ENCODE data around the gene MYPOP. TPM values are rescaled to one million over a fixed set of nuclear protein-coding genes. Genes with fewer than 3 reads are reported as not detected.
A peak's percentile ranks its signal among the peaks of the same experiment; 100 is the strongest.

Gene MYPOP
- total RNA-seq, 2 experiments from 2014 or later, result 5.2 to 15.6 TPM

DNA sequence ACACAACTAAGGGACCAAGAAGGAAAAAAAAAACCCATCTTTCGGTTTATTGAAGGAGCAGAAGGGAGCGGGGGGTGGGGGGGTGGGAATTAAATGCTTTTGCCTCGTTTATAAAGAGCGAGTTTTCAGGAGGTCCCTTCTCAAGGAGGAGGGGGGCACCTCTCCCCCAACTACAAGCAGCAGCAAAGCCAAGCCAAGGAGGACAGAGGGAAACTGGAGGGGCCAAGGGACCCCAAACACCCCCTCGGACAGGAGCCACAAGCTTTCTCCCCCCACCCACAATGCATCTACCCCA is 18.9 kb downstream of the MYPOP start:
- Histone ChIP-seq H3K27ac (ENCODE audit: low read depth, low read length, poor library complexity, severe bottlenecking) (no peak overlapping the region), H3K4me2 (ENCODE audit: low read length) (peak overlapping the region; percentile 95)
- intact Hi-C loops (cut with micrococcal nuclease; ENCODE audit: unreplicated experiment), result loop anchor here (1.0 to 10.0 kb wide), 3 partner anchors 20 to 179 kb away; partner anchors contain the start of gene SYMPK

DNA sequence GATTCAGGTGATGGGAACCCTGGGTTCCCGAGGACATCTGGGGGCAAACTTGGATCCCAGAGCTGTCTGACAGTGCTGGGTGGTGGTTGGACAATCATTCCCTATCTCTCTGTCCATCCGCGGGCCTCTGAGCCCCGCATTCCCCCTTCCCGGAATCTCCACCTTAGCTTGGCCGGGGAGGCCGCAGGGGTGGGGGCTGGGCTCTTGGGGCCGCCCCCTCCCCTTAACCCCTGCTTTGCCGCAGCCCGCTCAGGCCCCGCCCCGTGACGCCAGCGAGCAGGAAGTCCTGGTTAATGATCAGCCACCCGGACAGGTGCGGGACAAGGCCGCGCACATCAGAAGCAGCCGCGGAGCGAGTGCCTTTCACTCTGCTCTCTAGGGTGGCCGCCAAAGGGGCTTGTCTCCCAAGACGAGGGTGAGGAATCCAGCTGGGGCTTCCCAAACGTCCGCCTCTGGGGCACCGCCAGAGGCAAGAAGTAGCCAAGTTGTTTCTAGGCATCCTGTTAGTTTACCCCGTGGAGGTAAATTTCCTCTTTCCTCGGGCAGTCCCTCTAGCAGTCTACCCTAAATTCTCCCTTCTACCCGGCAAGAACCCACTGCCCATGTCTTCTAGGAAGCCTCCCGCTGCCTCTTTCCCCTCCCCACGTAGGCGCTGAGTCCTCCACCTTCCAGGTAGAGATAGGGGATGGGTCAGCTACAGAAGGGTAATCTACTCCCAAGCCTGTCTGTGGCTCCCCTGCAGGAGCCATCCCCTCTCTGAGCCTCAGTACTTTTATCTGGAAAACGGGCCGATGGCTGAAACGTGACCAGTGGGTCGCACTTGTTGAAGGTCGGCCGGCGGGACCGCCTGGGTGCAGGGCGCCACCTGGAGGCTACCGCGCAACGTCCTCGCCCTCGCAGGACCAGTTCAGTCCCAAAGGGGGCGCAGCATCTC is 19.5 kb downstream of the MYPOP start:
- CTCF ChIA-PET (ENCODE audit: unreplicated experiment), result interaction anchor here (1.1 kb wide), 1 partner anchor 20 kb away, joined by 4 read pairs; the partner anchor contains the start of gene SYMPK
- Histone ChIP-seq H2AFZ (ENCODE audit: low read length) (peak overlapping the region; percentile 9; the same call in 1 of the 2 replicates), H3K4me3 (ENCODE audit: low read depth, low read length, poor library complexity, severe bottlenecking) (peak overlapping the region; percentile 69), H3K4me2 (ENCODE audit: low read length) (peak overlapping the region; percentile 88), H4K20me1 (ENCODE audit: insufficient read depth, low read length) (no peaks in the 10 kb centered on the region), H3K36me3 (ENCODE audit: insufficient read depth, low read length) (peaks cover 13% of the 10 kb centered on the region; the same call in 1 of the 2 replicates), H3K9me3 (ENCODE audit: low read length) (no peaks in the 10 kb centered on the region), H3K79me2 (ENCODE audit: insufficient read depth, low read depth, low read length) (peaks cover 18% of the 10 kb centered on the region; the same call in 1 of the 2 replicates), H3K9me2 (ENCODE audit: insufficient read depth, low read length) (no peaks in the 10 kb centered on the region), H3K27ac (ENCODE audit: low read depth, low read length, poor library complexity, severe bottlenecking) (peak overlapping the region; percentile 46), H3K4me1 (ENCODE audit: insufficient read depth, low read length, poor library complexity, severe bottlenecking) (peaks cover 44% of the 10 kb centered on the region)
- BruUV-seq (replicated peaks), result no TSS peak
- POLR2A ChIA-PET, result interaction anchor here (0.9 to 1.1 kb wide), 2 partner anchors 20 kb away, joined by 3 to 6 read pairs; partner anchors contain the start of genes MYPOP and SYMPK
- no peak for TF ChIP-seq EZH2phosphoT487 (IDR thresholded peaks at IDR 0.05; ENCODE audit: borderline replicate concordance, low read depth, low read length)
- TF ChIP-seq, protein P1, sequence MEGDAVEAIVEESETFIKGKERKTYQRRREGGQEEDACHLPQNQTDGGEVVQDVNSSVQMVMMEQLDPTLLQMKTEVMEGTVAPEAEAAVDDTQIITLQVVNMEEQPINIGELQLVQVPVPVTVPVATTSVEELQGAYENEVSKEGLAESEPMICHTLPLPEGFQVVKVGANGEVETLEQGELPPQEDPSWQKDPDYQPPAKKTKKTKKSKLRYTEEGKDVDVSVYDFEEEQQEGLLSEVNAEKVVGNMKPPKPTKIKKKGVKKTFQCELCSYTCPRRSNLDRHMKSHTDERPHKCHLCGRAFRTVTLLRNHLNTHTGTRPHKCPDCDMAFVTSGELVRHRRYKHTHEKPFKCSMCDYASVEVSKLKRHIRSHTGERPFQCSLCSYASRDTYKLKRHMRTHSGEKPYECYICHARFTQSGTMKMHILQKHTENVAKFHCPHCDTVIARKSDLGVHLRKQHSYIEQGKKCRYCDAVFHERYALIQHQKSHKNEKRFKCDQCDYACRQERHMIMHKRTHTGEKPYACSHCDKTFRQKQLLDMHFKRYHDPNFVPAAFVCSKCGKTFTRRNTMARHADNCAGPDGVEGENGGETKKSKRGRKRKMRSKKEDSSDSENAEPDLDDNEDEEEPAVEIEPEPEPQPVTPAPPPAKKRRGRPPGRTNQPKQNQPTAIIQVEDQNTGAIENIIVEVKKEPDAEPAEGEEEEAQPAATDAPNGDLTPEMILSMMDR (conservative IDR thresholded peaks at IDR 0.05; ENCODE audit: low read length), result peak; percentile 99
- DNase-seq (ENCODE audit: low spot score), result peak; percentile 91
- intact Hi-C loops (cut with micrococcal nuclease; ENCODE audit: unreplicated experiment), result loop anchor here (1.0 to 10.0 kb wide), 3 partner anchors 20 to 178 kb away; partner anchors contain the start of gene SYMPK

More for the DNA sequence above, 18.9 kb downstream of the MYPOP start:
- no peaks in the 10 kb centered on the region for H4K20me1 ChIP-seq (ENCODE audit: insufficient read depth, low read length)
- CTCF ChIA-PET (ENCODE audit: unreplicated experiment), result no interaction called here
- peaks cover 13% of the 10 kb centered on the region; the same call in 1 of the 2 replicates for H3K36me3 ChIP-seq (ENCODE audit: insufficient read depth, low read length)
- no peak for DNase-seq (ENCODE audit: low spot score)
- H3K4me3 ChIP-seq (ENCODE audit: low read depth, low read length, poor library complexity, severe bottlenecking), result peak overlapping the region; percentile 69
- no peaks in the 10 kb centered on the region for H3K9me3 ChIP-seq (ENCODE audit: low read length)
- TF ChIP-seq, protein P1 (conservative IDR thresholded peaks at IDR 0.05; ENCODE audit: low read length), result no peak; the same call in 1 of the 2 replicates
- TF ChIP-seq EZH2phosphoT487 (IDR thresholded peaks at IDR 0.05; ENCODE audit: borderline replicate concordance, low read depth, low read length), result no peak
- H2AFZ ChIP-seq (ENCODE audit: low read length), result no peak overlapping the region
- H3K9me2 ChIP-seq (ENCODE audit: insufficient read depth, low read length), result no peaks in the 10 kb centered on the region
- POLR2A ChIA-PET, result no interaction called here
- H3K79me2 ChIP-seq (ENCODE audit: insufficient read depth, low read depth, low read length), result peaks cover 18% of the 10 kb centered on the region; the same call in 1 of the 2 replicates
- no TSS peak for BruUV-seq (replicated peaks)
- H3K4me1 ChIP-seq (ENCODE audit: insufficient read depth, low read length, poor library complexity, severe bottlenecking), result peaks cover 44% of the 10 kb centered on the region
